ENCODE data around the gene NBL1.
"Not testable (repeated sequence)": the region's sequence is repeated elsewhere in the genome, so short reads cannot be mapped to it uniquely, and the experiment has no call there.

The NBL1 gene

GRCh38 chr1:19622204-19622603 lies 21.9 kb upstream of the NBL1 start:
- DNase-seq (ENCODE audit: low read depth in 2 of 2), result no peak

DNA sequence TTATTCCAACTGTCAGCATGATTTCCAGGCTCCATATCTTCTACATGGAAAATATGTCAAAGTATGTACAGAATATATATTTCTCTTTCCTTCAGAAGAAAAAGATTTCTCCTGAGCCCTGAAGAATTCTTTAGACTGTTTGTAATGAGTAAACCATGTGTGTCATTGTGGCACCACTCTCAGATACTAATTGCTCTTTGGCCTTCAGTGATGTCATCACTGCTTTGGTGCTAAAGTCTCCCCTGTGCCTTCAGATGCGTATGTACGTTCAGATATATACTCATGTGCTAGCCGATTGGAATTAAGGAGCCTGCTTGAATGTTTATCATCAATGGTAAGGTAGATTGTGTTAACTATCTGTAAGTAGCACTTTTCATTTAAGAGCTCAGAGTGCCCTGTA lies 20.6 kb upstream of the NBL1 start:
- DNase-seq (ENCODE audit: low read depth in 2 of 2), result no peak

- no peak for DNase-seq (ENCODE audit: low read depth in 2 of 2)
Observed at GRCh38 chr1:19625291-19625937, 18.7 kb upstream of the NBL1 start.

DNA sequence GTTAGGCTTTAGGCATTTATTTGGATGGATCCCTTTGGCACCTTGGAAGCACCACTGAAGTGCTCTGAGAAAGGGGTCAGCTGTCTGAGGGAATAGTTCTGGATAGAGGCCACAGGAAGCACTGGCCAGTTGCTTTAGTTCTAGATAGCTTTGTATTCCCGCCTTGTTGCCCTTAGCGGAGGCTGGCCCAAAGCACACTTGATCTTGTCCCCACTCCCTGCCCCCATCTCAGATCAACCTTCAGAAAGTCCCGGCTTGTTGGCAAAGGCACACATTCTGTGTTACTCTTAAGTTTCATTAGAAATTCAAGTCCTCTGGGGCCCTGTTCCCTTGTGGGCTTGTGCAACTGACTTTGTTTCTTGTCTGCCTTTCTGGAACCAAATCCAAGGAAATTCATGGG lies 15.2 kb upstream of the NBL1 start:
- DNase-seq (ENCODE audit: low read depth in 2 of 2), result no peak

DNA sequence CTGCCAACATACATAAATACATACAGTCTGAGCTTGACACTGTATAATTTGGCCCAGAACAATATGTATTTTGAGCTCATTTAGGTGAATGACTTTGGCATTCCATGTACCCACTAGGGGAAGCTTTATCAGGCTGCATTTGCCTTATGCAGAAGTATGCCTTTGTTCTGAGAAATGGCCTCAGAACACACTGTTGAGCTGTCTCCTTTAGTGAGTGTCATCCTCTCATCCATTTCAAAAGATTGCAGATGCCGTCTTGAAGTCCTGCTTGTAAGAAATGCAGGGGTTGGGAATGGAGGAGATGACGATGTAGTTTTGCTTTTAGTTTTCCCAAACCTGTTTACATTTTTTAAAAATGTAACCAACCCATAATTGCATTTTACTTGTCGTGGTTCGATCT lies 14.8 kb upstream of the NBL1 start:
- no peak for DNase-seq (ENCODE audit: low read depth in 2 of 2)

DNA sequence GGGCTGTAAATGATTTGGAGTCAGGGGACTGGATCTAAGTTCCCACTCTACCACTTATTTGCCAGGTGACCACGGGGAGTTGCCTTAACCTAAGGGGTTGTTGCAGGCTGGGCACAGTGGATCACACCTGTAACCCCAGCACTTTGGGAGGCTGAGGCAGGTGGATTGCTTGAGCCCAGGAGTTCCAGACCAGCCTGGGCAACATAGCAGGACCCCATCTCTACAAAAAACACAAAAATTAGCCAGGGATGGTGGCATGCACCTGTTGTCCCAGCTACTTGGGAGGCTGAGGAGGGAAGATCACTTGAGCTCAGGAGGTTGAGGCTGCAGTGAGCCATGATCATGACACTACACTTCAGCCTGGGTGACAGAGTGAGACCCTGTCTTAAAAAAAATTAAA lies 13.9 kb upstream of the NBL1 start:
- not testable (repeated sequence) for DNase-seq (ENCODE audit: low read depth in 2 of 2)

DNA sequence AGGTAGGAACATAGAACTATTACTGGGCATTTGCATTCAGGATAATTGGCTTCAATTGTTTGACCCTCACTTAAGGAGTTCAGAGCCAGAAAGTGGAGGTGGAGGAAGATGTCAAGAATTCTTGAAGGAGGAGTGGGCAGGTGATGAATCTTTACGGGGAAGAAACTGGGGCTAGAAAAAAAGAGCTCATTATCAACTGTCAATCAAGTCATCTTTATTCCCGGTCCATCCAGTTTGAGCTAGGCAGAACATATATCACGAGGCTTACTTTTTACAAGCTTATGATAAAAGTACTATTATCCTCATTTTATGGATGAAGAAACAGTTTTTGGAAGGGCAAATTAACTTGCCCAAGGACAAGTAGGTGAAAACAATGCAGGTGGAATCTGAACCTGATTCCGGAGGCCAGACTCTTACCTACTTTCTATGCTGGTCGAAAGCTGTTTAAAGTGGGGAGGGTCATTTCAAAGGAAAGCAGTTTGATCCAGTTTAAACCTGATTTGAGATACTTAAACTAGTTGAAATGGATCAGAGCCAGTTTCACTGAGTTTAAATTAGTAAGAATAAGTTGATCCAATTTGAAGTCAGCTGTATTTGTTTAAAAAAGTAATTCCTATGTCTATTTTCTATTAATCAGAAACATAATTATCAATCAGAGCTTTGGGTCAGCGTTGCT lies 13.3 kb upstream of the NBL1 start:
- DNase-seq (ENCODE audit: low read depth in 2 of 2), result no peak

- DNase-seq (ENCODE audit: low read depth in 2 of 2), result no peak
Observed at GRCh38 chr1:19632211-19632610, 11.9 kb upstream of the NBL1 start.

- DNase-seq (ENCODE audit: low read depth in 2 of 2), result no peak
Observed at GRCh38 chr1:19633106-19633505, 11.0 kb upstream of the NBL1 start.

GRCh38 chr1:19635064-19635463 lies 9.0 kb upstream of the NBL1 start:
- DNase-seq (ENCODE audit: low read depth in 2 of 2), result not testable (repeated sequence)

GRCh38 chr1:19635646-19636045 lies 8.5 kb upstream of the NBL1 start:
- no peak for DNase-seq (ENCODE audit: low read depth in 2 of 2)

GRCh38 chr1:19636065-19636464 lies 8.0 kb upstream of the NBL1 start:
- no peak for DNase-seq (ENCODE audit: low read depth in 2 of 2)

- DNase-seq (ENCODE audit: low read depth in 2 of 2), result not testable (repeated sequence)
Observed at GRCh38 chr1:19636749-19637148, 7.4 kb upstream of the NBL1 start.

DNA sequence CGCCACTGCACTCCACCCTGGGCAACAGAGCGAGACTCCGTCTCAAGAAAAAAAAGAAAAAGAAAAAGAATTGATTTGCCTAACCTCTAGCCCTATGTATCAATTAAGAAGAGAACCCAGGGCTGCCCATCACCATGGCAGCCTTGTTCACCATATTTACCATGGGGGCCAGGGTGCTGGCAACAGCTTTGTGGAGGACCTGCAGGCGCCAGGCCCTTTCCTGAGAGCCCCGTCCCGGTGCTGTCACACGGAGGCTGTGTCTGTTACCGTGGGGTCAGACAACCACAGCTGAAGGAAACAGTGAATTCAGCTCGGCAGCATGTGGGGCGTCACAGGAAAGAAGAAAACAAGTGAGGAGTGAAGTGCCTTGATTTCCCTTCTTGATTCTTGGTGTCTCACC lies 6.5 kb upstream of the NBL1 start:
- no peak for DNase-seq (ENCODE audit: low read depth in 2 of 2)

DNA sequence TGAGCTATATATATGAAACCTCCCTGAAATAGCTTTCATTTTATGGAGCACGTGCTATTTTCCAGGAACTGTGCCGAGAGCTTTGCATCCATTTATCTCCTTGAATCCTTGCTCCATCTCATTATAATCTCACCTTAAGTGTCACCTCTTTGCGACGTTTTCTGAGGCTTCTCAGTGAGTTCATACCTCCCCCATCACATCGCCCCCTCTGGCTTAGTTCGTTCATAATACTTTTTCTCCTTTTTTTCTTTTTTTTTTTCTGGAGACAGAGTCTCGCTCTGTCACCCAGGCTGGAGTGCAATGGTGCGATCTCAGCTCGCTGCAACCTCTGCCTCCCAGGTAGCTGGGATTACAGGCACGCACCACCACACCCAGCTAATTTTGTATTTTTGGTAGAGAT lies 4.9 kb upstream of the NBL1 start:
- not testable (repeated sequence) for DNase-seq (ENCODE audit: low read depth in 2 of 2)

DNA sequence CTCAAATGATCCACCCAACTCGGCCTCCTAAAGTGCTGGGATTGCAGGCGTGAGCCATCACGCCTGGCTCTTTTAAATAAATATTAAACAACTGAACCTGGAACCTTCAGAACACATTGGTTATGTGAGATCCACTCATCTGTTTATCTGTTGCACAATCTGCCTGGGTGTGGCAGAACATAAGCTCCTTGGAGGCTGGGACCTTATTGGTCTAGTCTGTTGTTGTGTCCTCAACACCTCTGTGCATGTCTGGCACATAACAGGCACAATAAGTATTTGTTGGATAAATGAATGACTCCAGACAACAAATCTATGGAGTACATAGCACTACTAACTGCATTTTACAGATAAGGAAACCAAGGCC lies 4.1 kb upstream of the NBL1 start:
- no peak for DNase-seq (ENCODE audit: low read depth in 2 of 2)

- no peak for DNase-seq (ENCODE audit: low read depth in 2 of 2)
Observed at GRCh38 chr1:19640363-19641316, 3.5 kb upstream of the NBL1 start.

GRCh38 chr1:19643121-19643520 lies 990 bp upstream of the NBL1 start:
- no peak for DNase-seq (ENCODE audit: low read depth in 2 of 2)

- DNase-seq (ENCODE audit: low read depth in 2 of 2), result no peak
Observed at GRCh38 chr1:19644395-19644680, 227 bp downstream of the NBL1 start.

DNA sequence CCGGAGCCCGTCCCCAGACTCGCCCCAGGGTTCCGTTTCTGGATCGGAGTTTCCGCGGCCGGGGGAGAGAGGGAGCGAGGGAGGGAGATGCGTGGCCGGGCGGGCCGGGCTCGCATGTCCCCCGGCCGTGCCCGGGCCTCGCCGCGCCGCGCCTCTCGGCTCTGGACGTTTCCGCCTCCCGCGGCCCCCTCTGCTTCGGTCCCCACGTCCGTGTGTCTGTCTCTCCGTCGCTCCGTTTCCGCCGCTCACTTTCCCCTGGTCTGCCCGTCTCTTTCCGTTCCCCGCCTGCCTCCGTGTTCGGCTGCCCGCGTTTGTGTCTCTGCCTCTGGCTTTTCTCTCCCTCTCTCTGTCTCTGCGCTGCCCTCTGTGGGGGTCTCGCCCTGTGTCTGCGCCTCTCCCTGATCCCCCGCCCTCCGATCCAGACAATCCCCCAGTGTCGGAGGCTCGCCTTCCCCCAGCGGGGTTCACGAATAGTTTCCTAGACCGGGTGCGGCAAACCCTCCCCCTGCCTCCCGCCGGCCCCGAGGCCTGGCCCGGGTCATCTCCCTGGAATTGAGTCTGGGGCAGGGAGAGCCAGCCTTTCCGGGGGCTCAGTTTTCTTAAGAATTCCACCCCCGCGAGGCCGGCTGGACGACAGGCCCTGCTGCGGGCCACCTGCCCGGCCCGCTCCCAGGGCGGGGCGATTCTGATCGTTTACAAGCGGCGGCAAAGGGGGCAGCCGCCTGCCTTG lies 735 bp downstream of the NBL1 start:
- no peak for DNase-seq (ENCODE audit: low read depth in 2 of 2)

DNA sequence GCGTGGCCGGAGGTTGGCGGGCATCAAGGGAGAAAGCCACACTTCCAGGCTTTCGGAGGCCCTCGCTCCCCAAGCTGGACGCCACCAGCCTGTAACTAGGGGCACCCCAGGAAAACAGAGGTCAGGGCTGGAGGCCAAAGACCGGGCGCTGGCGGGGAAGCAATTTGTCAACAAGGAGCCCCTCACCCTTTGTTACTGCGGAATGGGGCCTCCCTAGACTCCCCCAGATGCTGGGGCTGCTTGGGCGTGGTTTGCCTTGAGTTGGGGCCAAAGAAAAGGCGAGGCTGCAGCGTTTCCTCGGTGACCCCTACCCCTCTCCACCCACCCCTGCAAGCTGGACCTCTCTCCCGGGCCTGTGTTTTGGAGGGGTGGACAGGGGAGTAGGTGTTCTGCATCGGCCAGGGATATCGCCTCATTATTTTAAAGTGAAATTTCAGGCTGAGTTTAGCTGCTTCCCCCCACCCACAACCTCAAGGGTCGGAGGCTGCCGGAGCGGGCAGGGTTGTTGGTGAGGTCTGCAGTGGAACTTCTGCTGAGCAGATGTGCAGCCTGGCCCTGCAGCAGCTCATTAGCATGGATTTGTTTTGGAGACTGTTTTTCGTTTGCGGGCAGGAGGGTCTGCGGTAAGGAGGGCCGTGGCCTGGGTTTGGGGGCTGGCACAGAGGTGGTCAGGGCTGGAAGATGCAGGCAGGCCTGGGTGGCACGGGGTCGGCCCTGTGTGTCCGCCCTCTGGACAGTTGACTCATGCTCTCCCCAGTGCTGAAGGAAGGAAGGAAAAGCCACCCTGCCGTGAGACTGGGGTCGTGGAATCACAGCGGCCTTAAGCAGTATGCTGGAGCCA lies 1.5 kb downstream of the NBL1 start:
- DNase-seq (ENCODE audit: low read depth in 2 of 2), result no peak

All from stimulated activated CD4-positive, alpha-beta T cell treated with anti-CD3 and anti-CD28 coated beads, Interleukin-1b, Interleukin-23, amount 100 ng/mL, for 1 hour (primary cell).